Measurements from ENCODE around the gene IFT27. TPM values are rescaled to one million over a fixed set of nuclear protein-coding genes. Genes with fewer than 3 reads are reported as not detected.

IFT27 gene
- total RNA-seq, 1 experiment from 2014 or later, result 23.2 TPM

DNA sequence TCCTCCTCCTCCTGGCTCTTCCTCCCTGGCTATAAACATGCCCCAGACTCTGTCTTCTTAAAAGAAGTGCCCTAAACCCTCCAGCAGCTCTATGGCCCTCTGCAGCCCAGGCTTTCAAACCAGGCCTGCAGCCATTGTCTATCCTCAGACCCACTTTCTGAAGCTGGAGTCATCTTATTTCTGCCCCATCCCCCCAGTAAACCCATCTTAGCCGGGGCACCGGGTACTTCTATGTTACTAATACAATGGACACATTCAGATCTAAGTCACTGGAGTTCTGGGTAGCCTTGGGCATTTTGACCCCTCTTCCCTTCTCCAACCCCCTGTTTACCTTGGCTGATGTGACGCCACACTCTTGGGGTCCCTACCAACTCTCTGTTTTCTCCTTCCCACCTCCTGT is 42.6 kb downstream of the IFT27 start:
- no TSS peak for BruUV-seq (replicated peaks)
- H2AFZ ChIP-seq (ENCODE audit: low read depth, low read length, poor library complexity, severe bottlenecking), result no peak overlapping the region
- no peak overlapping the region for H3K4me2 ChIP-seq (ENCODE audit: low read length)
- peaks cover 0 to 3% of the 10 kb centered on the region in 2 experiments; a peak in 1 of 4 replicates for H3K9me3 ChIP-seq (ENCODE audit: control insufficient read depth in 1 of 2, insufficient read depth in 1 of 2, low read depth in 1 of 2, low read length in 2 of 2)
- no peak for DNase-seq (ENCODE audit: low read depth, low spot score)
- no peaks in the 10 kb centered on the region; a peak in 1 of 4 replicates for H3K4me1 ChIP-seq (ENCODE audit: control insufficient read depth in 1 of 2, insufficient read depth in 2 of 2, low read length in 2 of 2)
- H3K27me3 ChIP-seq (ENCODE audit: insufficient read depth, low read length), result peaks cover 36% of the 10 kb centered on the region
- TF ChIP-seq ZNF274 (IDR thresholded peaks at IDR 0.05; ENCODE audit: low read depth, low read length) (no peak), TCF7L2 (IDR thresholded peaks at IDR 0.05; ENCODE audit: borderline replicate concordance, extremely low read depth, insufficient read depth, insufficient read length) (no peak), JUND (IDR thresholded peaks at IDR 0.05) (no peak), YY1 (IDR thresholded peaks at IDR 0.05; ENCODE audit: extremely low read depth, insufficient replicate concordance, low read depth, low read length) (no peak), FOSL1 (IDR thresholded peaks at IDR 0.05; ENCODE audit: low read depth) (no peak), SIN3A (IDR thresholded peaks at IDR 0.05; ENCODE audit: low read depth) (no peak), EZH2phosphoT487 (IDR thresholded peaks at IDR 0.05; ENCODE audit: borderline replicate concordance) (no peak), ZFX (IDR thresholded peaks at IDR 0.05) (no peak), EZH2 (IDR thresholded peaks at IDR 0.05) (no peak), CEBPB (IDR thresholded peaks at IDR 0.05; ENCODE audit: low read depth) (no peak), POLR2A (IDR thresholded peaks at IDR 0.05; ENCODE audit: borderline replicate concordance, extremely low read depth, insufficient read depth, insufficient read length) (no peak), POLR2AphosphoS5 (IDR thresholded peaks at IDR 0.05; ENCODE audit: low read depth, low read length) (no peak), SP1 (IDR thresholded peaks at IDR 0.05; ENCODE audit: low read depth) (no peak), RAD21 (IDR thresholded peaks at IDR 0.05; ENCODE audit: low read depth) (no peak), CBX3 (IDR thresholded peaks at IDR 0.05; ENCODE audit: low read depth) (no peak), ELF1 (IDR thresholded peaks at IDR 0.05; ENCODE audit: borderline replicate concordance, low read depth) (no peak)
- TF ChIP-seq, protein P1, sequence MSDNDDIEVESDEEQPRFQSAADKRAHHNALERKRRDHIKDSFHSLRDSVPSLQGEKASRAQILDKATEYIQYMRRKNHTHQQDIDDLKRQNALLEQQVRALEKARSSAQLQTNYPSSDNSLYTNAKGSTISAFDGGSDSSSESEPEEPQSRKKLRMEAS (IDR thresholded peaks at IDR 0.05), result no peak
- TF ChIP-seq, protein P2, sequence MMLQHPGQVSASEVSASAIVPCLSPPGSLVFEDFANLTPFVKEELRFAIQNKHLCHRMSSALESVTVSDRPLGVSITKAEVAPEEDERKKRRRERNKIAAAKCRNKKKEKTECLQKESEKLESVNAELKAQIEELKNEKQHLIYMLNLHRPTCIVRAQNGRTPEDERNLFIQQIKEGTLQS (IDR thresholded peaks at IDR 0.05), result no peak
- TF ChIP-seq, protein P3, sequence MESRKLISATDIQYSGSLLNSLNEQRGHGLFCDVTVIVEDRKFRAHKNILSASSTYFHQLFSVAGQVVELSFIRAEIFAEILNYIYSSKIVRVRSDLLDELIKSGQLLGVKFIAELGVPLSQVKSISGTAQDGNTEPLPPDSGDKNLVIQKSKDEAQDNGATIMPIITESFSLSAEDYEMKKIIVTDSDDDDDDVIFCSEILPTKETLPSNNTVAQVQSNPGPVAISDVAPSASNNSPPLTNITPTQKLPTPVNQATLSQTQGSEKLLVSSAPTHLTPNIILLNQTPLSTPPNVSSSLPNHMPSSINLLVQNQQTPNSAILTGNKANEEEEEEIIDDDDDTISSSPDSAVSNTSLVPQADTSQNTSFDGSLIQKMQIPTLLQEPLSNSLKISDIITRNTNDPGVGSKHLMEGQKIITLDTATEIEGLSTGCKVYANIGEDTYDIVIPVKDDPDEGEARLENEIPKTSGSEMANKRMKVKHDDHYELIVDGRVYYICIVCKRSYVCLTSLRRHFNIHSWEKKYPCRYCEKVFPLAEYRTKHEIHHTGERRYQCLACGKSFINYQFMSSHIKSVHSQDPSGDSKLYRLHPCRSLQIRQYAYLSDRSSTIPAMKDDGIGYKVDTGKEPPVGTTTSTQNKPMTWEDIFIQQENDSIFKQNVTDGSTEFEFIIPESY (IDR thresholded peaks at IDR 0.05; ENCODE audit: extremely low read depth, insufficient replicate concordance, low read length), result no peak
- no peaks in the 10 kb centered on the region for H3K9me2 ChIP-seq (ENCODE audit: insufficient read depth)
- H3K4me3 ChIP-seq (replicated peaks in 1 of 2; ENCODE audit: low read depth in 1 of 2, low read length in 2 of 2), result no peak overlapping the region
- intact Hi-C loops (cut with micrococcal nuclease), result no loop called here
- CTCF ChIA-PET, result no interaction called here
- H3K36me3 ChIP-seq (ENCODE audit: control insufficient read depth in 1 of 2, insufficient read depth in 2 of 2, low read length in 2 of 2), result no peaks in the 10 kb centered on the region
- H4K20me1 ChIP-seq (ENCODE audit: insufficient read depth), result no peaks in the 10 kb centered on the region
- no peak for ATAC-seq
- H3K9ac ChIP-seq (ENCODE audit: low read length), result no peak overlapping the region
- POLR2A ChIA-PET, result no interaction called here
- no peak overlapping the region for H3K27ac ChIP-seq (ENCODE audit: low read depth, low read length)
- H3K79me2 ChIP-seq (ENCODE audit: insufficient read depth, low read length), result no peaks in the 10 kb centered on the region
- RAD21 ChIA-PET (ENCODE audit: low non-redundant PET in 1 of 2, low total read pairs in 2 of 2, uncharacterized antibody in 2 of 2, unreplicated experiment in 2 of 2), result no interaction called here

Data from HCT116 (cell line).